B cell (primary cell): ENCODE measurements around the gene DHX9.

Source experiments
- CTCF ChIP-seq: fragments of 200-600 bp; IDR thresholded peaks from one replicate; pipeline ENCODE4 v1.8.0; 2022; ENCODE audit warnings: antibody characterized with exemption, mild to moderate bottlenecking
- EZH2 ChIP-seq: IDR thresholded peaks from 2 replicates; pipeline ENCODE4 v1.6.1; 2012; ENCODE audit warnings: borderline replicate concordance, low read depth, mild to moderate bottlenecking, moderate library complexity, low read length; ENCODE audit not compliant: insufficient read depth, poor library complexity, severe bottlenecking

- TF ChIP-seq CTCF, result no peak
- TF ChIP-seq EZH2, result no peak
Observed at GRCh38 chr1:182885591-182885990, 46.4 kb downstream of the DHX9 start.
